GM19397 (cell line): ENCODE measurements around the gene NANP.
"Not testable (repeated sequence)": the region's sequence is repeated elsewhere in the genome, so short reads cannot be mapped to it uniquely, and the experiment has no call there.

Source experiments
- ATAC-seq: cut with Tn5 transposase; IDR thresholded peaks from one replicate; pipeline ENCODE4 v1.9.1; 2021; ENCODE audit warnings: mild to moderate bottlenecking, moderate library complexity; ENCODE audit not compliant: unreplicated experiment

The NANP gene

GRCh38 chr20:25608774-25609173 lies 15.0 kb downstream of the NANP start:
- no peak for ATAC-seq

GRCh38 chr20:25606094-25606695 lies 17.6 kb downstream of the NANP start:
- no peak for ATAC-seq

- ATAC-seq: no peak
Measured at GRCh38 chr20:25605148-25605547, 18.7 kb downstream of the NANP start.

- no peak for ATAC-seq
Measured at GRCh38 chr20:25604611-25605010, 19.2 kb downstream of the NANP start.

GRCh38 chr20:25602914-25603309 lies 20.9 kb downstream of the NANP start:
- not testable (repeated sequence) for ATAC-seq

GRCh38 chr20:25602191-25602913 lies 21.5 kb downstream of the NANP start:
- not testable (repeated sequence) for ATAC-seq

- no peak for ATAC-seq
Measured at GRCh38 chr20:25601659-25602058, 22.2 kb downstream of the NANP start.

GRCh38 chr20:25600632-25601031 lies 23.2 kb downstream of the NANP start:
- ATAC-seq: no peak

- no peak for ATAC-seq
Measured at GRCh38 chr20:25592135-25592852, 31.5 kb downstream of the NANP start.

- ATAC-seq: not testable (repeated sequence)
Measured at GRCh38 chr20:25590778-25591177, 33.0 kb downstream of the NANP start.

GRCh38 chr20:25588491-25588890 lies 35.3 kb downstream of the NANP start:
- no peak for ATAC-seq

GRCh38 chr20:25587536-25587935 lies 36.3 kb downstream of the NANP start:
- ATAC-seq: no peak

GRCh38 chr20:25586877-25587276 lies 36.9 kb downstream of the NANP start:
- ATAC-seq: no peak

GRCh38 chr20:25584905-25585704 lies 38.7 kb downstream of the NANP start, which contains the start of gene NINL:
Gene NINL, minus strand, starts transcription at chr20:25585531. Its CDS starts 58,944 bp downstream, at chr20:25526587.
- peak; percentile 67 for ATAC-seq

- not testable (repeated sequence) for ATAC-seq
Measured at GRCh38 chr20:25583607-25584006, 40.2 kb downstream of the NANP start.

GRCh38 chr20:25580711-25581110 lies 43.1 kb downstream of the NANP start:
- no peak for ATAC-seq

GRCh38 chr20:25579081-25579770 lies 44.6 kb downstream of the NANP start:
- ATAC-seq: no peak

GRCh38 chr20:25576783-25577530 lies 46.9 kb downstream of the NANP start:
- ATAC-seq: no peak

GRCh38 chr20:25574411-25574810 lies 49.4 kb downstream of the NANP start:
- ATAC-seq: no peak
